Smooth muscle cell (in vitro differentiated cells): ENCODE data around the gene AGR2. TPM values are rescaled to one million over a fixed set of nuclear protein-coding genes. Genes with fewer than 3 reads are reported as not detected.
A peak's percentile ranks its signal among the peaks of the same experiment; 100 is the strongest.
"Not testable (repeated sequence)": the region's sequence is repeated elsewhere in the genome, so short reads cannot be mapped to it uniquely, and the experiment has no call there.

Experiments
- DNase-seq: peaks from one replicate; lab custom pipeline; 2025; ENCODE audit not compliant: unreplicated experiment; lab: John Stamatoyannopoulos, UW
- H2AFZ ChIP-seq: fragments of 200-600 bp; sonication (generic); 2 replicates; pipeline ENCODE4 v1.6.0; 2016; ENCODE audit warnings: antibody characterized with exemption, low read depth, mild to moderate bottlenecking
- H3F3A ChIP-seq: fragments of 200-600 bp; sonication (generic); 2 replicates; pipeline ENCODE4 v1.6.0; 2017; ENCODE audit warnings: antibody characterized with exemption, low read depth
- H3K27ac ChIP-seq: fragments of 200-600 bp; sonication (generic); 2 replicates; pipeline ENCODE4 v1.5.1; 2016; ENCODE audit warnings: low read depth, mild to moderate bottlenecking
- H3K27me3 ChIP-seq: fragments of 200-600 bp; sonication (generic); 2 replicates; pipeline ENCODE4 v1.6.1; 2016; ENCODE audit warnings: low read depth, mild to moderate bottlenecking
- H3K36me3 ChIP-seq: fragments of 200-600 bp; sonication (generic); 2 replicates; pipeline ENCODE4 v1.5.1; 2016; ENCODE audit warnings: low read depth
- H3K4me1 ChIP-seq: fragments of 200-600 bp; sonication (generic); 2 replicates; pipeline ENCODE4 v1.5.1; 2016; ENCODE audit warnings: low read depth
- H3K4me2 ChIP-seq: fragments of 200-600 bp; sonication (generic); 2 replicates; pipeline ENCODE4 v1.6.0; 2016; ENCODE audit warnings: mild to moderate bottlenecking
- H3K4me3 ChIP-seq: fragments of 200-600 bp; sonication (generic); 2 replicates; pipeline ENCODE4 v1.5.1; 2016; ENCODE audit warnings: mild to moderate bottlenecking
- H3K79me2 ChIP-seq: fragments of 200-600 bp; sonication (generic); 2 replicates; pipeline ENCODE4 v1.6.0; 2016; ENCODE audit warnings: low read depth, mild to moderate bottlenecking
- H3K9ac ChIP-seq: fragments of 200-600 bp; sonication (generic); 2 replicates; pipeline ENCODE4 v1.6.0; 2016; ENCODE audit warnings: low read depth
- H3K9me3 ChIP-seq: fragments of 200-600 bp; sonication (generic); replicated peaks from 2 replicates; pipeline ENCODE4 v1.5.1; 2016; ENCODE audit warnings: low read depth
- H4K20me1 ChIP-seq: fragments of 200-600 bp; sonication (generic); 2 replicates; pipeline ENCODE4 v1.6.0; 2016; ENCODE audit warnings: low read depth
- CTCF ChIP-seq: fragments of 200-600 bp; sonication (generic); IDR thresholded peaks from 2 replicates; pipeline ENCODE4 v1.5.1; 2017; ENCODE audit warnings: borderline replicate concordance, mild to moderate bottlenecking, antibody characterized with exemption; ENCODE audit not compliant: insufficient read depth, poor library complexity, severe bottlenecking
- WGBS: methylation state at CpG from one replicate; pipeline ENCODE4 v1.1.7; 2016; ENCODE audit warnings: low lambda C conversion rate; 5-methylcytosine and 5-hydroxymethylcytosine counted together
- polyA plus RNA-seq: library from polyadenylated mRNA; unstranded; fragments of >200 nt; fragmentation: Nextera tagmentation; extraction: Ambion mirVana; gene quantifications from 2 replicates; pipeline ENCODE4 v1.2.1, GENCODE V29; 2016
- total RNA-seq: library from RNA; depleted of rRNA; stranded (reverse); fragments of >200 nt; gene quantifications from 2 replicates; pipeline ENCODE4 v1.2.3, GENCODE V29; 2014

AGR2 gene
- 10.6 and 25.0 TPM in 2 replicates for total RNA-seq
- 1.2 and 20.6 TPM in 2 replicates for polyA plus RNA-seq

GRCh38 chr7:16804674-16805439 is at the start of gene AGR2:
TSS of gene AGR2 (minus strand) at chr7:16804999. CDS start at chr7:16801796, 3,203 bp downstream.
- Histone ChIP-seq H3K4me2 (no peak within 1 kb of the TSS), H3K79me2 (no peaks in the 10 kb centered on the region)

GRCh38 chr7:16853189-16853588 is 48.4 kb upstream of the AGR2 start:
- DNase-seq, H3K9ac ChIP-seq, H3K79me2 ChIP-seq, H3K27ac ChIP-seq, H3K9me3 ChIP-seq, H3K4me2 ChIP-seq, H3K27me3 ChIP-seq, H3K36me3 ChIP-seq, H3F3A ChIP-seq, H4K20me1 ChIP-seq, H3K4me1 ChIP-seq, H3K4me3 ChIP-seq, H2AFZ ChIP-seq: not testable (repeated sequence)
- 98% methylated on average over 11 of the region's 11 CpGs for WGBS

More at GRCh38 chr7:16804674-16805439, at the start of gene AGR2:
- 88% methylated on average over 13 of the region's 13 CpGs for WGBS
- Histone ChIP-seq H3K27me3 (no peaks in the 10 kb centered on the region), H4K20me1 (no peaks in the 10 kb centered on the region), H2AFZ (no peak within 1 kb of the TSS), H3K9me3 (no peaks in the 10 kb centered on the region), H3F3A (no peaks in the 10 kb centered on the region), H3K4me1 (no peaks in the 10 kb centered on the region), H3K27ac (no peak within 1 kb of the TSS), H3K4me3 (peak within 1 kb of the TSS; percentile 26), H3K36me3 (no peaks in the 10 kb centered on the region), H3K9ac (no peak within 1 kb of the TSS)
- DNase-seq, result no peak
- TF ChIP-seq CTCF, result no peak

GRCh38 chr7:16851829-16852228 is 47.0 kb upstream of the AGR2 start:
- WGBS, result 51% methylated on average over 2 of the region's 2 CpGs
- no peak for TF ChIP-seq CTCF
- Histone ChIP-seq H3F3A (no peaks in the 10 kb centered on the region), H3K36me3 (no peaks in the 10 kb centered on the region), H3K9me3 (no peaks in the 10 kb centered on the region), H3K4me3 (no peak overlapping the region), H3K79me2 (no peaks in the 10 kb centered on the region), H2AFZ (no peak overlapping the region), H4K20me1 (no peaks in the 10 kb centered on the region), H3K27me3 (no peaks in the 10 kb centered on the region), H3K9ac (no peak overlapping the region), H3K4me2 (no peak overlapping the region), H3K4me1 (no peaks in the 10 kb centered on the region), H3K27ac (no peak overlapping the region)
- no peak for DNase-seq

- Histone ChIP-seq H3K9me3 (no peaks in the 10 kb centered on the region), H3K79me2 (no peaks in the 10 kb centered on the region), H3K27me3 (no peaks in the 10 kb centered on the region), H3K27ac (no peak overlapping the region), H3K4me1 (no peaks in the 10 kb centered on the region), H3K4me2 (no peak overlapping the region), H4K20me1 (no peaks in the 10 kb centered on the region), H3K4me3 (no peak overlapping the region), H3F3A (no peaks in the 10 kb centered on the region), H3K9ac (no peak overlapping the region), H3K36me3 (no peaks in the 10 kb centered on the region), H2AFZ (no peak overlapping the region)
- no peak for TF ChIP-seq CTCF
- 95% methylated on average over 41 of the region's 44 CpGs for WGBS
- no peak for DNase-seq
These were observed 46.0 kb upstream of the AGR2 start for GRCh38 chr7:16850614-16851466.
